NCI-H146 (cell line): ENCODE data around the gene FOXK2.
"Not testable (repeated sequence)": the region's sequence is repeated elsewhere in the genome, so short reads cannot be mapped to it uniquely, and the experiment has no call there.

Experiments used
- DNase-seq: peaks from one replicate; lab custom pipeline; 2025; lab: John Stamatoyannopoulos, UW

Gene FOXK2

DNA sequence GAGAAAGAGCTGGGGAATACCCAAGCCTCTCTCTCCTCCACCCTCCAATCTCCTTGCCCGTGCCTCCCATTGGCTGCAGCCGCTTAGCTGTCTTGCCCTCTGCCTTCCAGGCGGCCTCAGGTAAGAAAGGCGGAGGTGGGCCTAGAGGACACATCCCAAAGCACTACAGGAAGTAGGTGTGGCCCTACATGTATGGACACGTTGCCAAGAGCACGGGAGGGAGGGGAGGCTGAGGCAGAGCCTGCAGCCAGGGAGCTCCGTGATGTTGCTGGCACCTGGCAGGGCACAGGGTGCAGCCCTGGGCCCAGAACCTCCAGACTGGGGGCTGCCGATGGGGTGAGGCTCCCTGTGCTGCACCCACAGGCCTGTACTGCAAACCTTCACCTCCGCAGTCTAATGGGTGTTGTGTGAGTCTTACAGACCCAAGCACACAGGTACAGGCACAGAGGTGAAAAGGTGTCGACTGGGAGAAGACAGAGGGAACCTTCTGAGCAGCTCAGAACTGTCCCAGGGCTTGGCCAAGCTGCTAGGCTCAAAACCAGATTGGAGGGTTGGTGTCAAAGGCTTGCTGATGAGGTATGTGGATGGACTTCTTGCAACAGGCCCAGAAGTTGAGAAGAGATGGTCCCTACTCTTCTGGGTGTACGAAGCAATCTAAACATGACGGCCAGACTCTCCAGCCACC, 23.5 kb upstream of the FOXK2 start:
- DNase-seq, result peak; percentile 96

DNA sequence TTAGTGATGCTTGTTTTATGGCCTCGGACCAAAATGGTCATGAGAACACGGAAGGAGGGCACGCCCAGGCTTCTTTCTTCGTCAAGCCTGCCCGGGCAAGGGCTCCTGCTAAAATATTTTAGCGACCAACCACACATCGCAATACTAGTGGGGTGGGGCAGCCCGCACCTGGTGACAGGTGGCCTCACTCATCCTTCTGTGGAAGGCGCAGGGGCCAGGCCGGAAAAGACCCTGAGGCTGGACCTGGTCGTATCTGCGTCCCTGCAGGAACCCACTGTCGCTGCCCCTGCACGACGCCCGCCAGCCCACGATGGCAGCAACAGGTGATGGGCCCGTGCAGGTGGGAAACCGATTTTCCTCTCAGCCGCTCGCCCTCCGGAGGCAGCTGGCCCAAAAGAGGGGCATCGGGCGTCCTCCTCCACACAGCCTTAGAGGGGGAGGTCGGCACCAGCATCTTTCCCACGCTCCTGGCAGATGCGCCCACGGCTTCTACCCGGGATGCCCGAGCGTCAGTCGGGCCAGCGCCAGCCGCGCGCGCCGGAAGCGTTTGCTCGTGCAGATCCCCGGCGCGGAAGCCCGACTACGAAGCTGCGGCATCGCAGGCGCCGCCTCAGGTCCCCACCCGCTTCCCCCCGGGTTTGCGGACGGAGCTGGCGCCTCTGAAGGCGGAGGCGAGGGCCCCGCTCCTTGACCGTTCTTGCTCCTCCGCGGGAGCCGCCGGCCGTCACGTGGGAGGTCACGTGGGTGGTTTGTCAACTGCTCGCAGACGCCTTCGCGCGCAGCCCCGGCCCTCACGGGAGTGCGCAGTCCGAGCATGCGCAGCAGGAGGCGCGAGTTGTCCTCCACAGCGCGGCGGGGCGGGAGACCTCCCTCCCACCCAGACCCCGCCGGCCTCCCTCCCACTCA, 22.8 kb upstream of the FOXK2 start:
- peak; percentile 95 for DNase-seq

DNA sequence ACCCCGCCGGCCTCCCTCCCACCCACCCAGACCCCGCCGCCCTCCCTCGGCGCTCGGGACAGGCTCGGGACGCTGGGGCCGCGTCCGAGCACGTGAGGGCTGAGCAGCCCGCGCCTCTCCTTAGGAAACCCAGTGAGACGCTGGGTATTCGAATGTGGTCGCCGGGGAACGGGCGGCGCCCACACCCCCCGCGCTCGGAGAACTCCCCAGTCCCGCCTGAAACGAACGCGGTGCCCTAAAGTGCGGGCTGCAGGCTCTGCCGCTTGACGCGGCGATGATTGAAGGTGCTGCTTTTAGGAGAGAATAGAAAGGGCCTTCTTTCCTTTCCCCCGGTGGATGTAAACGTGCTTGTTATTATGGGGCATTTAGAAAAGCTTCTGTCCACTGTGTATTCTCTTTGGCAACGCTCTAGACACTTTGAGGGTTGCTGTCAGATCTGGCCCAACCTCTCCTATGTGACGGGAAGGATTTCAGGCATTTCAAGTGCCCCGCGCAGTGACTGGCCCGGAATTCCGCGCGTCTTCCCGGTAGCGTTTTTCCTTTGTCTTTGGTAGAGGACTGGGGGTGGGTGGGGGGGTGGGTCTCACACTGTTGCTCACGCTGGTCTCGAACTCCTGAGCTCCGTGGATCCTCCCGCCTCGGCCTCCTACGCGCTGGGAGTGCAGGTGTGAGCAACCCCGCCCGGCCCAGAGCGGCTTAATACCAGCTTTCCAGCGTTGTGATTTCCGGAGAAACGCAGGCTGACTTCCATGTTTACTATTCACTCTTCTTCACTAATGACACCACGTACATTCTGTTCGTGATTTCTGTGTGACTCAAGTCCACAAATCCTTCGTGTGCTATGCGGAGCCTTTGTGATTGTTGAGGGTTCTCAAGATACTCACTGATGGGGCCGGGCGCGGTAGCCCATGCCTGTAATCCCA, 21.8 kb upstream of the FOXK2 start:
- peak; percentile 71 for DNase-seq

DNA sequence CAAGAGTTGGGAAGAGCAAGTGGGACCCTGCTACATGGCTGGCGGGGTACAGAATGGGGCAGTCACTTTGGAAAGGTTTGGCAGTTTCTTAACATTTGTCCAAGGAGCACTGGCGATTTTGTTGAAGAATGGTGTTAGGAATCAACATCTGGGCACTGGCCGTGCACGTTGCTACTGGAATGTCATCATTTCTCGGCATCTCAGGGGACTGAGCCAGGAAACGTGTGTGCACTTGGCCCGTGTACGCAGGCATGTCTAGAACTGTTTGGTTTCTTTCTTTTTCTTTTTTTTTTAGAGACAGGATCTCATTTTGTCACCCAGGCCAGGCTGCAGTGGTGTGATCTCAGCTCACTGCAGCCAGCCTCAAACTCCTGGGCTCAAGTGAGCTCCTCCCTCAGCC, 17.3 kb upstream of the FOXK2 start:
- no peak for DNase-seq

DNA sequence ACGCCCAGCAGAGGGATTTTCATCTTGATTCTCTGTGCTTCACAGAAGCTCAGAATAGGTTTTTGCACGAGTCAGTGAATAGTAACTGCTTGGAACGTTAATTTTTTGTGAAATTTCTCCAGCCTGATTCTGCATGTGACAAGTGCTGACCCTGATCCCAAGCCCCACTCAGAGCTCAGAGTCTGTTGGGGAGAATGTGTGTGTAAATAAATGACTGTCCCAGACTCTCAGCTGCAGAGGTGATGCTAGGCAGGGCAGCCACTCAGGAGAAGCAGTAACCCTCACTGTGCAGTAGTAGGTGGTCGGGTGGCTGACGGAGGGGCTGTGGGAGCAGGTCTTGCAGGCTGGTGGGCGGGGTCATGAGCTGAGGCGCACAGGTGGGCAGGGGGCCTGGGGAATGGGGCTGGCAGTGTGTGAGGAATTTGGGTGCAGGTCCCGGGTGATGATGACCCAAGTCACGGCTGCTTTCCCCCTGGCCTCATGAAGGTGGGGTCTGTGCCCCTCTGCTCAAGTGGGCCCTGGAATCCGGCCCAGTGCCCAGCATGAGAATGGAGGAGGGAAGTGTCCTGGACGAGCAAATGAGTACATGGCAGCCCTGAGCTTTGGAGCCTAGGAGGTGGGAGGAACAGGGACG, 16.3 kb upstream of the FOXK2 start:
- DNase-seq, result no peak

DNA sequence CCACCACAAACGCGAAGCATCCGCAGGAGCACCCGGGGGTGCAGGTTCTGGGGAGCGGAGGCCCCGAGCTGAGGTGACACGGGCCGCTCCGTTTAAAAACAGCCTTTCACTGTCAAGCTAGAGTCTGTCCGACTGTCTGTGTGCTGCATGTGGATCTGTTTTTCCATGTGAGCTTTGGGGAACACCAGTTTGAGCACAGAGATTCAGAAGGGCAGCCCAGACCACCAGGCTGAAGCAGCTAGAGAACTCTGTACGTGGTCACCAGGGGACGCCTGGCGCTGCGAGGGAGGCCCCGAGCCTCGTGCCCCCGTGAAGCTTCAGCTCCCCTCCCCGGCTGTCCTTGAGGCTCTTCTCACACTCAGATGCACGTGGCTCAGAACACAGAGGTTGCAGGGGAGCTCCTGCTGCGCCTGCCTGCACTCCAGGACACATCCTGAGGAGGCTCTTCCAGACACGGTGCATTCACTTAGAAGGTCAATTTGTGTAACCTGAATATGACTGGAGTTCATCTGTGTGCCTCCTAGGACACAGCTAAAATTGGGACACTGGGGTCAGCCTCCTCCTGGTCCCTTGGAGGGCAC, 15.7 kb upstream of the FOXK2 start:
- no peak for DNase-seq

DNA sequence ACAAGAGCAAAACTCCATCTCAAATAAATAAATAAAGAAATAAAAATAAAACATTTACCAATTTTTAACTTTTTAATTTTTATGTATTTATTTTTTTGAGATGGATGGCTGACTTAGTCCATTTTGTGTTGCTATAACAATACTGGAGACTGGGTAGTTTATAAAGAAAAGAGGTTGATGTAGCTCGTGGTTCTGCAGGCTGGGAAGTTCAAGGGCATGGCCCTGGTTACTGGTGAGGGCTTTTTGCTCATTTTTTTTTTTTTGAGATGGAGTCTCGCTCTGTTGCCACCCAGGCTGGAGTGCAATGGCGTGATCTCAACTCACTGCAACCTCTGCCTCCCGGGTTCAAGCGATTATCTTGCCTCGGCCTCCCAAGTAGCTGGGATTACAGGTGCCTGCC, 14.2 kb upstream of the FOXK2 start:
- DNase-seq, result no peak

DNA sequence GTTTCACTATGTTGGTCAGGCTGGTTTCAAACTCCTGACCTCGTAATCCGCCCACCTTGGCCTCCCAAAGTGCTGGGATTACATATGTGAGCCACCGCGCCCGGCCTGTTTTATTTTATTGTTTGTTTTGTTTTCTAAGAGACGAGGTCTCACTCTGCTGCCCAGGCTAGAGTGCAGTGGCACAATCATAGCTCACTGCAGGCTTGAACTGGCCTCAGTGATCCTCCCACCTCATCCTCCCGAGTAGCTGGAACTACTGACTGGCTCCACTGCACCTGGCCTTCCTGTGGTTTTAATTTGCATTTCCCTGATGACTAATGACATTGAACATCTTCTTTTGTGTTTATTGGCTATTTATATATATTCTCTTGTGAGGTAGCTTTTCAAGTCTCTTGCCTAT, 13.1 kb upstream of the FOXK2 start:
- peak; percentile 47 for DNase-seq

DNA sequence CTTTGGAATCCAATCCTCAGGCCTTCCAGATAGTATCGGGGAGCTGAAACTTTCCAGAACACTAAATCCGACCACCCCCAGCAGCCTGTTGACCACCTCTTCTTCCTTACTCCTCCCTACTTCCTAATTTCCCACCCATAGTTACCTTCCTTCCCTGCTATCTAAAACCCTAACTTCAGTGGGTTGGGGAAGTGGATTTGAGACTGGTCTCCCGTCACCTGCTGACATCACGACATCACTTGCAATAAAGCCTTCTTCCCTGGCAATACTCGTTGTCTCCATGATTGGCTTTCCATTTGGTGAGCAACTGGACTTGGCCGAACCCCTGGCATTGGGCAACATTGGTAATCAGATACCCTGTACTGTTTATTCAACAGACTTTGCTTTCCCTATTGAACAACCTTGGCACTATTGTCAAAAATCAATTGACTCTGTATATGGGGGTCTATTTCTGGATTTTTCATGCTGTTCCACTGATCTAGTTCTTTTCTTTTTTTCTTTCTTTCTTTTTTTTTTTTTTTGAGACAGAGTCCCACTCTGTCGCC, 11.8 kb upstream of the FOXK2 start:
- DNase-seq, result no peak

DNA sequence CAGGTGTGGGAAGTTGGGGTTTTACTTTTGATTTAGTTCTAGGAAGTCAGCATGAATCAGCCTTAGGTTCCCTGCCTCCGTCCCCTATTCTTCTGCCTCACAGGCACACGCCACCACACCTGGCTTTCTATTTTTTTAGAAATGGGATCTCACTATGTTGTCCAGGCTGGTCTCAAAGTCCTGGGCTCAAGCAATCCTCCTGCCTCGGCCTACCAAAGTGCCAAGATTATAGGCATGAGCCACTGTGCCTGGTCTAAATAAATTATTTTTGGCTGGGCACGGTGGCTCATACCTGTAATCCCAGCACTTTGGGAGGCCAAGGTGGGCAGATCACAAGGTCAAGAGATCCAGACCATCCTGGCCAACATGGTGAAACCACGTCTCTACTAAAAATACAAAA, 7.9 kb upstream of the FOXK2 start:
- DNase-seq, result not testable (repeated sequence)

DNA sequence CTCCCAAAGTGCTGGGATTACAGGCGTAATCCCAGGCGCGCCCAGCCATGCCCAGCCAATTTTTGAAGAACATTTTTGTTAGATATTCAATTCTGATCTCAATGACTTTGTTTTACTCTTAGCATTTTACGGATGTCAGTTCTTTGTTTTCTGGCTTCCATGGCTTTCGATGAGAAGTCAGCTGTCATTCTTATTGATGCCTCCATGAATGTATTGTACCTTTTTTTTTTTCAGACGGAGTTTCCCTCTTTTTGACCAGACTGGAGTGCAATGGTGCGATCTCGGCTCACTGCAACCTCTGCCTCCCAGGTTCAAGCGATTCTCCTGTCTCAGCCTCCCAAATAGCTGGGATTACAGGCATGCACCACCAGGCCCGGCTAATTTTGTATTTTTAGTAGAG, 5.7 kb upstream of the FOXK2 start:
- DNase-seq, result not testable (repeated sequence)

DNA sequence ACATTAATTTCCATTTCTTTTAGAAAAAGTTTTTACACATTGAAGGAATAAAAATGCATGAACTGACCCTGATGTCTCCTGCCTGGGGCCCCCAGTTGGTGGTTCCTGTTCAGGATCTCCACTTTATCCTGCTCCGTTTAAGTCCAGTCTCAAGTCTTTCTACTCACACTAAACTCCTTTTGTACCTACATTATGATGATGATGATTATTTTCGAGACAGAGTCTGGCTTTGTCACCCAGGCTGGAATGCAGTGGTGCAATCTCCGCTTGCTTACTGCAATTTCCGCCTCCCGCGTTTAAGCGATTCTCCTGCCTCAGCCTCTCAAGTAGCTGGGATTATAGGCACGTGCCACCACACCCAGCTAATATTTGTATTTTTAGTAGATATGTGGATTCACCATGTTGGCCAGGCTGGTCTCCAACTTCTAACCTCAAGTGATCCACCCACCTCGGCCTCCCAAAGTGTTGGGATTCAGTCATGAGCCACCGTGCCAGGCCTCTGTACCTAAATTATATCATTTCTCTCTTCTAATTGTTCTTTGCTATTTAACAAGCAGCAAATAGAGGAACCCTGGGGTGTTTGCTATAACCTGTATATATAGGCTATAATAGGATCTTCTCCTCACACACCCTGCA, 2.2 kb upstream of the FOXK2 start:
- peak; percentile 84 for DNase-seq

DNA sequence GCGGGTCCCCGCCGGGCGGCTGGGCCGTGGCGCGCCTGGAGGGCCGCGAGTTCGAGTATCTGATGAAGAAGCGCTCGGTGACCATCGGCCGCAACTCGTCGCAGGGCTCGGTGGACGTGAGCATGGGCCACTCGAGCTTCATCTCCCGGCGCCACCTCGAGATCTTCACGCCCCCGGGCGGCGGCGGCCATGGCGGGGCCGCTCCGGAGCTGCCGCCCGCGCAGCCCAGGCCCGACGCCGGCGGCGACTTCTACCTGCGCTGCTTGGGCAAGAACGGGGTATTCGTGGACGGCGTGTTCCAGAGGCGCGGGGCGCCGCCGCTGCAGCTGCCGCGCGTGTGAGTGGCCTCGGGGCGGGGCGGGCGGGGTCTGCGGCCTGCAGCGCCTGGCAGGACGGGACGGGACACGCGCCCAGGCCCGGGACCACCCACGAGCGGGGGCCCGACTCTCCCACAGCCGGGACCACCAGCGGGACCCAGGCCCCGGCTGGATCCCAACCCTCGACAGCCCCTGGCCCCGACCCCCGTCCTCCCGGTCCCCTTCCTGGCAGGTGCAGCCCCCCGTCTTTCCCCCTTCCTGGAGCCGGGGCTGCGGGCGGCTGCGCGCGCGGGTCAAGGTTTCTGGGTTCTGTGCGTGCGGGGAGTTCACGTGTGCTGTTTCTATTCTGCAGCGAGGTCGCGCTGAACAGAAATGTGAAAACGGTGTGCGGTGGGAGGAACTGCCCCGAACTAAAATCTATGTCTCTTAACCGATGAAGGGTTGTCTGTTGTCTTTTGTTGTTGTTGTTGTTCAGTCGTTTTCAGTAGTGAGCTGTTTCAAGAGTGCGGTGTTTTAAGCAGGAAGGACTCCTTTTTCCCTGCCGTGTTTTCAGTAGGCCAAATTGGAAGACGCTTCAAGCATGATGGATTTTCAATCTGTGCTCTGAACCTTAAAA, 705 bp downstream of the FOXK2 start:
- DNase-seq, result peak; percentile 17

DNA sequence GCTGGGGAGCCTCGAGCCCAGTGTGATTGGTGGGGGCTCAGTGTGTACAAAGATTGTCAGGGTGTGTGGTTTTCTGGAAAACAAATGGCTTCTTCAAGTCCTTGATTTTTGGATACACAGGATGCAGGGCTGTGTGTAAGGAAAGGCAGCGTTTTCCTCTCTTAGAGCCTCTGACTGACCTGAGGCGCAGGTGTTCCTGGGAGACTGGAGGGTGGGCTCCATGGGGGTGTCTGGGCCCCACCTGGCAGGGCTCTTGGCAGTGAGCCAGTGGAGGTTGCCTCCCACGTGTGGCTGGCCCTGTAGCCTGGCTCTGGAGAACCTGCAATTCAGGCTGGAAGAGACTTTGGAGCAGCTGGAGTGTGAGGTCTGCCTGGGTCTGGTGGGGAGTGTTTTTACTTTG, 5.0 kb downstream of the FOXK2 start:
- DNase-seq, result peak; percentile 74

DNA sequence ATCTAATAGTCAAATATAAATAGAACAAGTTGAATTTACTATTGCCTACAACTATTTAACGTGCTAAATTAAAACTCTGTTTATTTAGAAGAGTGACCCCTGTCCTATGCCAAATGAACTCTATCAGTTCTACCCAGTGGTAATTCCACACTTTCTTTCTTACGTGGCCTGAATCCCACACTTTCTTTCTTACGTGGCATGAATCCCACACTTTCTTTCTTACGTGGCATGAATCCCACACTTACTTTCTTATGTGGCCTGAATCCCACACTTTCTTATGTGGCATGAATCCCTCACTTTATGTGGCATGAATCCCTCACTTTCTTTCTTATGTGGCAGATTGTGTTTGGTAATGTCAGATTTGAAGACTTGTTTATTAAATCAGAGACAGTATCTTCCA, 6.2 kb downstream of the FOXK2 start:
- DNase-seq, result no peak

DNA sequence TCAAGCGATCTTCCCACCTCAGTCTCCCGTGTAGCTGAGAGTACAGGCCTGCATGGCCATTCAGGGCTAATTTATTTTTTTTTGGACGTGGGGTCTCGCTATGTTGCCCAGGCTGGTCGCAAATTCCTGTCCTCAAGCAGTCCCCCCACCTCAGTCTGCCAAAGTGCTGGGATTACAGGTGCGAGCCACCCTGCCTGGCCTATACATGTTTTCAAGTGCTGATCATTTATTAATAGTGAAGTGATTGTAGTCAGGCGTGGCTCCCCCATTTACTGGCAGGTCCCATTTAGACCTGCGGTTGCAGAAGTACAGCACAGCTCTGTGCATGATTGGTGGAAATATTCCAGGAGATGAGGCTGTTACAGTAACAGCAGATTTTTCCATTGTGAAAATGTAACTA, 8.4 kb downstream of the FOXK2 start:
- DNase-seq, result no peak

DNA sequence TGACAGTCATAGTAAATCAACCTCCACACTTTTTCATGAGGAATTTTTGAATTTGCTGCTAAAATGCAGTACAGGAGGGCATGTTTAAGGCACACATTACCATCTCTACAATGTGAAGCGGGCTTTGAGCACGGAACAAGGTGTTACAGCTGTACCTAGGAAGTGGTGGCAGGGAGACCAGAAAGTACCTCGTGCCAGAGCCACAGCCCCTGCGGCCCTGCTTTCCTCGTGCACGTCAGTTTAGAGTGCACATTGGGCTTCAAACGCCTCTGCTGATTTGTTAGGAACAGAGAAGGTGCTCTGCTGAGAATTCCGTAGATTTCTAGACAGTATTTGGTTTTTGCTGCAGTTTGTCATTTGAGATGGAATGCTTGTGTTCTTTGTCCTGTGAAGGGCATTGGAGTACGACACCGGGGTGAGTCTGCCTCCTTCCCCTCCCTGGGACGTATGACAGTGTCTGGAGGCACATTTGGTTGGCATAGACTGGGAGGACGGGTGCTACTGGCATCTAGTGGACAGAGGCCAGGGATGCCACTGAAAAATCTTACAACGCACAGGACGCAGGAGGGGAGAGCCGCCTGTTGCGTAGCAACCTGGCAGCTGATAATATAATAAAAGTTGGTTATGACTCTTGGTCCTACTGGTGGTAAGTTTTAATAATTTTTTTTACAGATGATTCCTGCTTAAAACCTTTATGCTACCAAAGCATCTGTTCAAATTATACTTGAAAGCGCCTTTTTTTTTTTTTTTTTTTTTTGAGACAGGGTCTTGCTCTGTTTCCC, 9.1 kb downstream of the FOXK2 start:
- DNase-seq, result peak; percentile 17

DNA sequence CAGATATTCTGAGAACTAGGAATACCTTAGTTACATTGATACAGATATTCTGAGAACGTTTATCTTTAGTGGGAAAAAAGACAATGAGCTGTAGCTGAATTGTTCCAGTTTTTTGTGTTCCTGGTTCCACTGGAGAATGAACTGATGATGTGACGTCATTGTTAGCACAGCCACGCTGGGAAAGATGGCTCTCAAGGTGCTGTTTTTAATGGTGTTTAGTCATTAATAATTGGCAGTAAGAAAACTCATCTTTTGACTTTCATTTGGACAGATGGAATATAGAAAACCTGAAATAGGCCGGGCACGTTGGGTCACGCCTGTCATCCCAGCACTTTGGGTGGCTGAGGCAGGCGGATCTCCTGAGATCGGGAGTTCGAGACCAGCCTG, 10.4 kb downstream of the FOXK2 start:
- no peak for DNase-seq

DNA sequence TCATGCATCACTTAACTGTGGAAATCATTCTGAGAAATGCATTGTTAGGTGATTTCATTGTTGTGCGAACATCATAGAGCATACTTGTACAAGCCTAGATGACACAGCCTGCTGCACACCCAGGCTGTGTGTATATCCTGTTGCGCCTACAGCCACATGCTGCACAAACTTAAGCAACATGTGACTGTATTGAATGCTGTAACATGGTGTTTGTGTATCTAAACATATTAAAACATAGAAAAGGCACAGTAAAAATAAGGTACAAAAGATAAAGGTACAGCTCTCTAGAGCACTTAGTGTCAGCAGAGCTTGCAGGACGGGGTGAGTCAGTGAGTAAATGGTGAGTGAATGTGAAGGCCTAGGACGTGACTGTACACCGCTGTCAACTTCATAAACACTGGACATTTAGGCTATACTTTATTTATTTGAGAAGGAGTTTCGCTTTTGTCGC, 11.9 kb downstream of the FOXK2 start:
- DNase-seq, result no peak
